Psoas muscle (tissue), 8 donors: ENCODE data around the gene PDE11A. TPM values are rescaled to one million over a fixed set of nuclear protein-coding genes. Genes with fewer than 3 reads are reported as not detected.

Experiments
- ATAC-seq, 4 donors: fragments of 200-7000 bp; cut with Tn5 transposase; one replicate each; pipeline ENCODE4 v1.9.1; 2020; ENCODE audit warnings: moderate library complexity in 3 of 4, mild to moderate bottlenecking in 2 of 4
- DNase-seq, 2 donors: peaks; one replicate each; pipeline ENCODE4 v3.0.0-alpha.2; 2020
- H3K27ac ChIP-seq: fragments of 200-600 bp; one replicate; pipeline ENCODE4 v1.8.0; 2022
- H3K27me3 ChIP-seq, 3 donors: fragments of 200-600 bp in 1 of 3; one replicate each; pipeline versions ENCODE4 v1.6.1 to v1.8.0; 2013 to 2022; ENCODE audit warnings: low read length in 2 of 3, mild to moderate bottlenecking in 2 of 3, moderate library complexity in 1 of 3; ENCODE audit not compliant: insufficient read depth in 3 of 3
- H3K36me3 ChIP-seq, 2 donors: fragments of 200-600 bp in 1 of 2; one replicate each; pipeline versions ENCODE4 v1.6.1 to v1.8.0; 2013 to 2022; ENCODE audit warnings: low read depth in 1 of 2, mild to moderate bottlenecking in 1 of 2, moderate library complexity in 1 of 2; ENCODE audit not compliant: insufficient read depth in 1 of 2
- H3K4me1 ChIP-seq: fragments of 200-600 bp; one replicate; pipeline ENCODE4 v1.8.0; 2022
- H3K4me3 ChIP-seq: fragments of 200-600 bp; one replicate; pipeline ENCODE4 v1.8.0; 2022; ENCODE audit warnings: mild to moderate bottlenecking
- H3K9me3 ChIP-seq: fragments of 200-600 bp; one replicate; pipeline ENCODE4 v1.8.0; 2022
- WGBS, 3 donors: extraction: QIAGEN DNeasy Blood & Tissue Kit; methylation state at CpG; one replicate each; pipeline versions ENCODE4 v1.1.6 to v1.1.7; 2013; 5-methylcytosine and 5-hydroxymethylcytosine counted together
- intact Hi-C, 2 donors: fragments of 100-400 bp; cut with DNase I; formaldehyde crosslinking; loops; one replicate each; pipeline versions ENCODE4 v1.11.0 to v1.14.2; 2022
- polyA plus RNA-seq, 3 donors: library from polyadenylated mRNA; stranded (reverse); fragments of 200-250 nt; gene quantifications; one replicate each; pipeline ENCODE4 v1.2.3, GENCODE V29; 2013
- total RNA-seq, 4 donors: library from RNA; stranded (reverse); fragmentation: NEBNext Ultra II Directional in 2 of 4; extraction: Animal tissue kit (Norgen Biotek cat#: 25700) in 2 of 4; gene quantifications; one replicate each; pipeline versions ENCODE4 v1.2.1 to v1.2.4, GENCODE V29; 2021 to 2023
- TF ChIP-seq, protein P1 (sequence below): fragments of 200-600 bp; IDR thresholded peaks from one replicate; pipeline ENCODE4 v1.8.0; 2022; ENCODE audit warnings: antibody characterized with exemption
- donor health status: healthy with polysubstance abuse.
- donor health status: DM: no; HTN: no; CAD: no; lungs with moderate emphysema.
- donor health status: Bipolar disorder and iron deficiency.
- donor health status: healthy.
- donor health status: DM: yes; HTN: yes; CAD: no.
- donor health status: DM: no; HTN: no; CAD: no.
- donor health status: DM: no; HTN: no; CAD: no.
- donor health status: DM: yes; HTN: yes; CAD: no.

PDE11A gene
- total and polyA plus RNA-seq, 7 donors: 0.35 to 39.7 (median 2.3) TPM

DNA sequence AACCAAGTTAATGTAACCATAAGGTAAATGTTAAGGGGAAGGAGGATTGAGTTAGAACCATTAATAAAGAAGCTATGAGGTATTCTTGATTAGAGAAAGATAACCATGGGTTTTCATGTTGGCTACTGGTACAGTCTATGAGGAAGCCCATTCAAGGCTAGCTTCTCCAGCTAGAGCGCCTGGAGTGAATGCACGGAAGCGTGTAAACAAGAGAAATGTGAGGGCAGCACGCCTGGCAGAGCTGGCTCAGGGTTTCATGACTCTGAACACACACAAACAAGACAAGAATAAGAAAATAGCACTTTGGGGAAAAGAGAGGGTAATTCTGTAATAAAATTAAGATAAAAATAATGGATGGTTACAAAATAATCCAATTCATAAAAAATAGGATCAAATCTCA, 255.3 kb downstream of the PDE11A start:
- no peak for DNase-seq
- Histone ChIP-seq H3K4me3 (no peak overlapping the region), H3K9me3 (no peaks in the 10 kb centered on the region), H3K27me3 (no peaks in the 10 kb centered on the region), H3K27ac (no peak overlapping the region), H3K4me1 (no peaks in the 10 kb centered on the region), H3K36me3 (no peaks in the 10 kb centered on the region)
- intact Hi-C loops: no loop called here
- 57 to 88% (median 67%) methylated on average over 4 of the region's 4 CpGs for WGBS, 3 donors
- ATAC-seq: no peak
- TF ChIP-seq, protein P1, sequence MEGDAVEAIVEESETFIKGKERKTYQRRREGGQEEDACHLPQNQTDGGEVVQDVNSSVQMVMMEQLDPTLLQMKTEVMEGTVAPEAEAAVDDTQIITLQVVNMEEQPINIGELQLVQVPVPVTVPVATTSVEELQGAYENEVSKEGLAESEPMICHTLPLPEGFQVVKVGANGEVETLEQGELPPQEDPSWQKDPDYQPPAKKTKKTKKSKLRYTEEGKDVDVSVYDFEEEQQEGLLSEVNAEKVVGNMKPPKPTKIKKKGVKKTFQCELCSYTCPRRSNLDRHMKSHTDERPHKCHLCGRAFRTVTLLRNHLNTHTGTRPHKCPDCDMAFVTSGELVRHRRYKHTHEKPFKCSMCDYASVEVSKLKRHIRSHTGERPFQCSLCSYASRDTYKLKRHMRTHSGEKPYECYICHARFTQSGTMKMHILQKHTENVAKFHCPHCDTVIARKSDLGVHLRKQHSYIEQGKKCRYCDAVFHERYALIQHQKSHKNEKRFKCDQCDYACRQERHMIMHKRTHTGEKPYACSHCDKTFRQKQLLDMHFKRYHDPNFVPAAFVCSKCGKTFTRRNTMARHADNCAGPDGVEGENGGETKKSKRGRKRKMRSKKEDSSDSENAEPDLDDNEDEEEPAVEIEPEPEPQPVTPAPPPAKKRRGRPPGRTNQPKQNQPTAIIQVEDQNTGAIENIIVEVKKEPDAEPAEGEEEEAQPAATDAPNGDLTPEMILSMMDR: no peak

DNA sequence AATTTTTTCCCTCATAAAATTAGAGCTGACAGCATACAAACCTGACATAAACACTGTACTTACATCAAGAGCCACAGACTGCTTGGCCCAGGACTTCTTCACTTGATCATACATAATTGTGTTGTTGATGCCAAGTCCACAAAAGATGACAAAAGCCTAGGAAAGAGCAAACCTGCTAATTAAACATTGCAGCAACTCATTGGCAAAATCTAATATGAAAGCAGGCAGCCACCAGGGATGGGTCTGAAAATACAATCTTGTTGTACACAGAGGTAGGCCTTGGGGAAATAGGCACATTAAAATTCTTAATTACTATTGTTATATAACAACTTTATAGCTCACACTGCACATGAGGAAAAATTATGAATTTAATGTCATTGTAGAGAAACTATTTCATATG, 255.8 kb downstream of the PDE11A start:
- Histone ChIP-seq H3K36me3 (no peaks in the 10 kb centered on the region), H3K4me3 (no peak overlapping the region), H3K4me1 (no peaks in the 10 kb centered on the region), H3K27ac (no peak overlapping the region), H3K27me3 (no peaks in the 10 kb centered on the region), H3K9me3 (no peaks in the 10 kb centered on the region)
- intact Hi-C loops: no loop called here
- DNase-seq (no peak), ATAC-seq (no peak)
- TF ChIP-seq, protein P1: no peak

DNA sequence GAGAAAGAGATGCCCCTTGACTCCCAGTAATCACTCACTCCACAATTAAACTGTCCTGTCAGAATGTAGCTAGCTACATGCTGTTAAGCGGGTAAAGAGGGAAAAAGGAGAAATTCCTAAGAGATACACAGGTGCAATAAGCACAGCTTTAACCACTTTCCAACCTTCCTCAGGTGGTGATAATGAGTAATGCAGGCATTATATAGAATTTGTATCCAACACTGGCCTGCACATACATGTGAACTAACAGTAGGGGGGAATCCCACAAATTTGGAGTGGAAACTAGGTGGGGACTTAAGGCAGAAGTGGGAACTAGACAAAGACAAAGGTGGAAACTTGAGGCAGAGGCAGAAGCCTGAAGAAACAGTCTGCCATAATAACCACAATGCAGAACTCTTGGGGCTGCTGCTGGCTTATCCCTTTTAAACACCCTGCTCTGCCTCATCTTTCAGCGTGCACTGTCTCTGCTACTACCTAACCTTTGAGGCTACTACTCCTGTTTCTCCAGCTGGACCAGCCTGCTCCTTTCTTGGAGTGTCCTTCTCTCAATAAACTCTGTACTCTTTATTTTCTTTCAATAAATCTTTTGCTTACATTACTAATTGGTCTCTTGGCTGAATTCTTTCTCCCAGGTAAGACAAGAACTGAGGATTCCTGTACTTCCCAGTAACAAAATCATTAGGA, 259.7 kb downstream of the PDE11A start:
- ATAC-seq: no peak
- H3K27me3 ChIP-seq: no peaks in the 10 kb centered on the region
- H3K36me3 ChIP-seq: no peaks in the 10 kb centered on the region
- H3K4me1 ChIP-seq: no peaks in the 10 kb centered on the region
- WGBS, 3 donors: 85 to 92% (median 90%) methylated on average over 2 of the region's 2 CpGs
- intact Hi-C loops: no loop called here
- no peaks in the 10 kb centered on the region for H3K9me3 ChIP-seq
- no peak overlapping the region for H3K4me3 ChIP-seq
- TF ChIP-seq, protein P1: no peak
- H3K27ac ChIP-seq: no peak overlapping the region
- DNase-seq: no peak

DNA sequence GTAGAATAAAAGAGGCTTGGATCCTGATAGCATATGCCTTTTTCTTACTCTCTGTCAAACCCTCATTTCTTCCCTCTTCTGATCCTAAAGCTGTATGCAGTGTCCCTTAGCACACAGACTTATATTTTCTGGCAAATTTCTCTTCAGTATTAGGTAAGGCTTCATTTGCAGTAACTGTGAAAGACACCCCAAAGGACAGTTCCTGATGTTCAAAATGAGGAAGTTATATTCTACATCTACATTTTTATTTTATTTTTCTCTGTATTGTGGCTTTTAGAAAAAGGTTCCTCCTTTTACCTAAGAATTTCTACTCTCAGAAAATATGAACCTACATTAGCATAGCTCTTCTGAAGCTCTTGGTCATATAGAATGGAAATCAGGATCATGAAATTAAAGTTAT, 261.7 kb downstream of the PDE11A start:
- no peaks in the 10 kb centered on the region for H3K4me1 ChIP-seq
- DNase-seq: no peak
- intact Hi-C loops: no loop called here
- no peaks in the 10 kb centered on the region for H3K27me3 ChIP-seq
- H3K36me3 ChIP-seq: no peaks in the 10 kb centered on the region
- H3K4me3 ChIP-seq: no peak overlapping the region
- no peak overlapping the region for H3K27ac ChIP-seq
- TF ChIP-seq, protein P1: no peak
- no peaks in the 10 kb centered on the region for H3K9me3 ChIP-seq
- ATAC-seq: no peak
